Measurements from ENCODE around the gene CUL3. TPM values are rescaled to one million over a fixed set of nuclear protein-coding genes. Genes with fewer than 3 reads are reported as not detected.

Gene CUL3
- total RNA-seq, 4 donors from 2014 or later: 68.5 to 75.1 (median 70.8) TPM

- peak overlapping the region in 1 of 4 donors; percentile 51 for H3K27ac ChIP-seq
- no peak for TF ChIP-seq CTCF (IDR thresholded peaks at IDR 0.05)
These were observed 142.8 kb downstream of the CUL3 start for GRCh38 chr2:224442071-224442967.

GRCh38 chr2:224440988-224441387, 144.2 kb downstream of the CUL3 start:
- TF ChIP-seq CTCF (IDR thresholded peaks at IDR 0.05) (no peak), EP300 (IDR thresholded peaks at IDR 0.05) (no peak), POLR2A (IDR thresholded peaks at IDR 0.05) (no peak), POLR2AphosphoS5 (IDR thresholded peaks at IDR 0.05) (no peak)
- Histone ChIP-seq H3K36me3 (no peaks in the 10 kb centered on the region), H3K4me3 (no peak overlapping the region), H3K27ac (no peak overlapping the region), H3K9me3 (no peaks in the 10 kb centered on the region), H3K4me1 (peaks cover 0 to 17% (median 5%) of the 10 kb centered on the region in 3 donors), H3K27me3 (peaks cover 45% of the 10 kb centered on the region)
- WGBS, 2 donors (ENCODE audit: low coverage in 1 of 2): 72 to 85% methylated on average over 3 to 5 of the region's 5 CpGs
- ATAC-seq: no peak

More at GRCh38 chr2:224442071-224442967, 142.8 kb downstream of the CUL3 start:
- Histone ChIP-seq H3K36me3 (no peaks in the 10 kb centered on the region), H3K9me3 (no peaks in the 10 kb centered on the region), H3K4me3 (peak overlapping the region; percentile 43 to 60), H3K27me3 (peaks cover 45% of the 10 kb centered on the region), H3K4me1 (peaks cover 0 to 17% (median 5%) of the 10 kb centered on the region in 3 donors)
- WGBS, 2 donors (ENCODE audit: low coverage in 1 of 2): 2 to 4% methylated on average over 10 to 12 of the region's 82 CpGs
- ATAC-seq: peak; percentile 41

GRCh38 chr2:224438726-224439125, 146.4 kb downstream of the CUL3 start:
- no peak overlapping the region for H3K27ac ChIP-seq
- H3K4me1 ChIP-seq: peaks cover 0 to 17% (median 5%) of the 10 kb centered on the region in 3 donors
- no peaks in the 10 kb centered on the region for H3K36me3 ChIP-seq
- TF ChIP-seq EP300 (IDR thresholded peaks at IDR 0.05) (no peak), POLR2A (IDR thresholded peaks at IDR 0.05) (no peak), CTCF (IDR thresholded peaks at IDR 0.05) (no peak), POLR2AphosphoS5 (IDR thresholded peaks at IDR 0.05) (no peak)
- no peak for ATAC-seq
- peaks cover 28% of the 10 kb centered on the region for H3K27me3 ChIP-seq
- H3K9me3 ChIP-seq: no peaks in the 10 kb centered on the region
- H3K4me3 ChIP-seq: no peak overlapping the region

GRCh38 chr2:224436634-224437033, 148.5 kb downstream of the CUL3 start:
- peaks cover 7% of the 10 kb centered on the region for H3K27me3 ChIP-seq
- TF ChIP-seq EP300 (IDR thresholded peaks at IDR 0.05): no peak
- TF ChIP-seq POLR2A (IDR thresholded peaks at IDR 0.05): no peak
- TF ChIP-seq CTCF (IDR thresholded peaks at IDR 0.05): no peak
- TF ChIP-seq POLR2AphosphoS5 (IDR thresholded peaks at IDR 0.05): no peak
- WGBS, 2 donors (ENCODE audit: low coverage in 1 of 2): no CpG with 5 or more reads among the region's 1 CpG
- H3K36me3 ChIP-seq: no peaks in the 10 kb centered on the region
- no peak overlapping the region for H3K27ac ChIP-seq
- ATAC-seq: no peak
- no peaks in the 10 kb centered on the region for H3K9me3 ChIP-seq
- H3K4me3 ChIP-seq: no peak overlapping the region
- H3K4me1 ChIP-seq: peaks cover 0 to 3% (median 0%) of the 10 kb centered on the region in 3 donors

GRCh38 chr2:224434618-224435017, 150.5 kb downstream of the CUL3 start:
- Histone ChIP-seq H3K27me3 (no peaks in the 10 kb centered on the region), H3K36me3 (no peaks in the 10 kb centered on the region), H3K4me3 (no peak overlapping the region), H3K27ac (no peak overlapping the region), H3K9me3 (peaks cover 0 to 7% (median 0%) of the 10 kb centered on the region in 3 donors), H3K4me1 (no peaks in the 10 kb centered on the region)
- no peak for ATAC-seq
- TF ChIP-seq POLR2AphosphoS5 (IDR thresholded peaks at IDR 0.05) (no peak), CTCF (IDR thresholded peaks at IDR 0.05) (no peak), EP300 (IDR thresholded peaks at IDR 0.05) (no peak), POLR2A (IDR thresholded peaks at IDR 0.05) (no peak)
- 40 to 81% methylated on average over 1 to 4 of the region's 4 CpGs for WGBS, 2 donors (ENCODE audit: low coverage in 1 of 2)

Measured in gastroesophageal sphincter (tissue), 4 donors.